ENCODE measurements around the gene GBA2.
A peak's percentile ranks its signal among the peaks of the same experiment; 100 is the strongest.

The GBA2 gene

DNA sequence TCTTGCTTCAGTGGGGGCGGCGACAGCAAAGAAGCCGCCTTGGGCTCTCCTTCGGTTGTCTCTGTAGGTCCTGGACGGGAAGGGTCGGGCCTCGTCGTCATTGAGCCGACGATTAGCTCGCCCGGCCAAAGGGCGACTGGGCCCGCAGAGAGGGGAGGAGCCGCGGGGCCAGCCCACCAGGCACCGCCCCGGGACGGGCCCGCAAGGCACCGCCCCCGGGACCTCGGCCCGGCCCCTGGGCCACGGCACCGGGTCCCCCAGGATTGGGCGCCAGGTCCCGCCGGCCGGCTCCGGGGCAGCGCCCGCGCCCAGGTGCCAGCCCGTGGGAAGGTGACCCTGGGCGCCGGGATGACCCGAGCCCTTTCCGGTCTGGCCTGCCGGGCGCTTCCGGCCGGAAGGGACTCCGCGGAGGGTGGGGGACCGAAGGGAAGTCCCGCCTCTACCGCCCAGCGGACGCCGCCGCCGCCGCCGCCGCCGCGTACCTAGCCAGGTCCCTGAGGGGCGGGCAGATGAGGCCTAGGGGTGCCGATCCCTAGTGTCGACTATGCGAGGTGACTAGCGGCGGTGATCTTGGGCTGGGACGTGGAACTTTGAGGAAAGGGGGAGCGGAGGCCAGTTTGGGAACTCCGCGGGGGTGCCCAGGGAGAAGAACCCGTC lies at the start of gene GBA2, which contains the start of gene RGP1:
TSS of gene GBA2 (minus strand) at position 371 of the 657 bp plus-strand sequence. CDS start 524 bp downstream, outside the sequence.
TSS of gene RGP1 (plus strand) at position 430 of the 657 bp plus-strand sequence. CDS start 469 bp downstream, outside the sequence.
- DNase-seq (ENCODE audit: low read depth): peak; percentile 75
- TF ChIP-seq, protein P1, sequence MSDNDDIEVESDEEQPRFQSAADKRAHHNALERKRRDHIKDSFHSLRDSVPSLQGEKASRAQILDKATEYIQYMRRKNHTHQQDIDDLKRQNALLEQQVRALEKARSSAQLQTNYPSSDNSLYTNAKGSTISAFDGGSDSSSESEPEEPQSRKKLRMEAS (IDR thresholded peaks at IDR 0.05; ENCODE audit: low read depth, low read length): no peak
- no peak for TF ChIP-seq MYC (IDR thresholded peaks at IDR 0.05; ENCODE audit: low read depth, low read length)
- TF ChIP-seq, protein P2, sequence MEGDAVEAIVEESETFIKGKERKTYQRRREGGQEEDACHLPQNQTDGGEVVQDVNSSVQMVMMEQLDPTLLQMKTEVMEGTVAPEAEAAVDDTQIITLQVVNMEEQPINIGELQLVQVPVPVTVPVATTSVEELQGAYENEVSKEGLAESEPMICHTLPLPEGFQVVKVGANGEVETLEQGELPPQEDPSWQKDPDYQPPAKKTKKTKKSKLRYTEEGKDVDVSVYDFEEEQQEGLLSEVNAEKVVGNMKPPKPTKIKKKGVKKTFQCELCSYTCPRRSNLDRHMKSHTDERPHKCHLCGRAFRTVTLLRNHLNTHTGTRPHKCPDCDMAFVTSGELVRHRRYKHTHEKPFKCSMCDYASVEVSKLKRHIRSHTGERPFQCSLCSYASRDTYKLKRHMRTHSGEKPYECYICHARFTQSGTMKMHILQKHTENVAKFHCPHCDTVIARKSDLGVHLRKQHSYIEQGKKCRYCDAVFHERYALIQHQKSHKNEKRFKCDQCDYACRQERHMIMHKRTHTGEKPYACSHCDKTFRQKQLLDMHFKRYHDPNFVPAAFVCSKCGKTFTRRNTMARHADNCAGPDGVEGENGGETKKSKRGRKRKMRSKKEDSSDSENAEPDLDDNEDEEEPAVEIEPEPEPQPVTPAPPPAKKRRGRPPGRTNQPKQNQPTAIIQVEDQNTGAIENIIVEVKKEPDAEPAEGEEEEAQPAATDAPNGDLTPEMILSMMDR (IDR thresholded peaks at IDR 0.05; ENCODE audit: low read depth, low read length): no peak
- peak; percentile 41 for TF ChIP-seq POLR2A (IDR thresholded peaks at IDR 0.05; ENCODE audit: extremely low read depth, insufficient read length)

DNA sequence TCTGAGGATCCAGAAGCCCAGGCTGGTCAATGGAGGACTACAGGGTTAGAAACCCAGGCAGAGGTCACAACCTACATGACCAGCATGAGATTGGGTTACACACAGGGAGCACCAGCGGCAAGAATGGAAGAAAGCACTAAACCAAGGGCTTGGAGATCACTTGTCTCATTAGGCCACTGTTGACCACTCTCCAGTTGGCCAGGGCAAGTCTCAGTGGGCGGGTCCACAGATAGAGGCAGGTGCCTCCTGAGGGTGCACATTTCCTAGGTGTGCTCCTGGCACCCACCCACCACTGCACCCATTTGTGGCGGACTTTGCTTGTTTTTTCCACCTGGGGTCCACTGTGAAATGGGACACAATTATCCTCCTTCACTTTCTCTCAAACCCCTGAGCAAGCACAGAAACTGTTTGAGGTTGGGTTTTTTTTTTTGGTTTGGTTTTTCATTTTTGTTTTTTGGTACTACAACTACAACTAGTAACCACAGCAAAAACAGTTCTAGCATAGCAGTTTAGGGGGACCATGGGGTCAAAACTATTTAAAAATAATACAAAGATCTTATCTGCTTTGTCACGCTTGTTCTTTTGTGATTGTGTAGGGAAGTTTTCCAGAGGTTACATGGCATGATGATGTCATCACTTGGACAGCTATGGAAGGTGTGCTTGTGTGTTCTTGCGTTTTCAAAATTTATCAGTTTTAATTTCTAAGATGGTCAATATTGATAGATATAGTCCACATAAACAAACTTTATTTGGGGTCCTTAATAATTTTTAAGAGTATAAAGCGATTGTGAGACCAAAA lies 48.5 kb upstream of the GBA2 start:
- TF ChIP-seq, protein P2 (IDR thresholded peaks at IDR 0.05; ENCODE audit: low read depth, low read length): no peak
- TF ChIP-seq, protein P1 (IDR thresholded peaks at IDR 0.05; ENCODE audit: low read depth, low read length): no peak
- H3K4me3 ChIP-seq (ENCODE audit: low read depth, low read length): no peak overlapping the region
- DNase-seq (ENCODE audit: low read depth): no peak

More for the DNA sequence above, at the start of gene GBA2, which contains the start of gene RGP1:
- peak within 1 kb of the TSS; percentile 84 for H3K4me3 ChIP-seq (ENCODE audit: low read depth, low read length)

DNA sequence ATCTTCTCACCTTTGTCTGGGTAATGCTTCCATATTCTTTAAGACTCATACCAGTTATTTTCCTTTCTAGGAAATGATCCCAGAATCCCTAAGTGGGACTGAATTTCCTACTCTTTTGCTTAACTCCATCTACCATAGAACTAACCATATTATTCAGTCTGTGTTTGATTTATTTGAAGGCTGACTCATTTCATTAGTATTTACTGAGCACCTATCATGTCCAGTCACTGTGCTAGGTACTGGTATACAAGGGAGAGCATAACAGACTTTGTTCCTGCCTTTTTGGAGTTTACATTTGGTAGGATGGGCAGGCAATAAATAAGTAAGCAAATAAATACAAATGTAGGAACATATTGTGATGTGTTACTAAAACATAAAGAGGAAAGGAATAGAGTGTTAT lies 46.7 kb upstream of the GBA2 start:
- DNase-seq (ENCODE audit: low read depth): no peak
- TF ChIP-seq, protein P1 (IDR thresholded peaks at IDR 0.05; ENCODE audit: low read depth, low read length): no peak
- TF ChIP-seq, protein P2 (IDR thresholded peaks at IDR 0.05; ENCODE audit: low read depth, low read length): no peak
- TF ChIP-seq MYC (IDR thresholded peaks at IDR 0.05; ENCODE audit: low read depth, low read length) (no peak), POLR2A (IDR thresholded peaks at IDR 0.05; ENCODE audit: extremely low read depth, insufficient read length) (no peak)
- no peak overlapping the region for H3K4me3 ChIP-seq (ENCODE audit: low read depth, low read length)

DNA sequence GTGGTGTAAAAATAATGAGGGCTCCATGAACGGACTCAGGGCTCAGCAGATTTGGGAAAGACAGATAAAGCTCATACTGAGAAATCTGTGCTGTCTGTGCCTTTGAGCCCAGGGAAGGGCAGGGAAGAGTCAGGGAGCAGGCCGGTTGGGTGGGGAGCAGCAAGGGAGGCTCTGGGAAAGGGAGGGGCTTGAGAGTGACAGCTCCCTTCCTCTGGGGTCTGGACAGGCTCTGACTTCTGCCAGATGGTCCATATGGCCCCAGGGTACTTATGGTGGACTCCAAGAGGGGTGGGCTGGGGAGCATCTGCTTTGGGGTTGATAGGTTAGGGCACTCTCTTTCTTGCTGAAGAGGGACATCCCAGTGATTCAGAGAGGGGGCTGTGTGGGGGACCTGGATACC lies 44.4 kb upstream of the GBA2 start:
- DNase-seq (ENCODE audit: low read depth): no peak
- TF ChIP-seq POLR2A (IDR thresholded peaks at IDR 0.05; ENCODE audit: extremely low read depth, insufficient read length): no peak
- TF ChIP-seq, protein P2 (IDR thresholded peaks at IDR 0.05; ENCODE audit: low read depth, low read length): no peak
- TF ChIP-seq, protein P1 (IDR thresholded peaks at IDR 0.05; ENCODE audit: low read depth, low read length): no peak
- no peak for TF ChIP-seq MYC (IDR thresholded peaks at IDR 0.05; ENCODE audit: low read depth, low read length)
- no peak overlapping the region for H3K4me3 ChIP-seq (ENCODE audit: low read depth, low read length)

DNA sequence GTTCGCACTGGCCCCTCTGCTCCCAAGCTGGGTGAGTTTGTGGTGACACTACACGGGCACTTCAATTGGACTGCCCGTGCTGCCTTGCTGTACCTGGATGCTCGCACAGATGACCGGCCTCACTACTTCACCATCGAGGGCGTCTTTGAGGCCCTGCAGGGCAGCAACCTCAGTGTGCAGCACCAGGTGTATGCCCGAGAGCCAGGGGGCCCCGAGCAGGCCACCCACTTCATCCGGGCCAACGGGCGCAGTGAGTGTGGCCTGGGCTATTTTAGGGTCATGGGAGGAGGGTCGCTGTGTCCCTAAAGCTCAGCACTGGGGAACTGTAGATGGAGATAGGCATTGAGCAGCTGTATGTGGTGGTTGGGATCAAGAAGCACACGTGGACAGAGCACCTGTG lies 43.8 kb upstream of the GBA2 start:
- TF ChIP-seq, protein P1 (IDR thresholded peaks at IDR 0.05; ENCODE audit: low read depth, low read length): no peak
- TF ChIP-seq MYC (IDR thresholded peaks at IDR 0.05; ENCODE audit: low read depth, low read length): no peak
- TF ChIP-seq POLR2A (IDR thresholded peaks at IDR 0.05; ENCODE audit: extremely low read depth, insufficient read length): no peak
- TF ChIP-seq, protein P2 (IDR thresholded peaks at IDR 0.05; ENCODE audit: low read depth, low read length): no peak
- H3K4me3 ChIP-seq (ENCODE audit: low read depth, low read length): no peak overlapping the region
- no peak for DNase-seq (ENCODE audit: low read depth)

Data from NB4 (cell line).